Vagina (tissue), 2 donors: ENCODE results near the gene SCYGR1.

ENCODE experiments used
- CTCF ChIP-seq, 3 experiments: fragments of 450-650 bp in 2 of 3; fragments of 200-600 bp in 1 of 3; sonication (generic) in 1 of 3; IDR thresholded peaks; one replicate each; pipeline ENCODE4 v1.5.1; 2017 to 2019; ENCODE audit warnings: antibody characterized with exemption in 3 of 3, mild to moderate bottlenecking in 2 of 3, moderate library complexity in 2 of 3
- POLR2A ChIP-seq, 2 donors: fragments of 450-650 bp; IDR thresholded peaks; one replicate each; pipeline ENCODE4 v1.6.1; 2017; ENCODE audit warnings: antibody characterized with exemption in 2 of 2, mild to moderate bottlenecking in 2 of 2, moderate library complexity in 2 of 2

GRCh38 chr2:227347117-227347516, 40.6 kb downstream of the SCYGR1 start:
- no peak for TF ChIP-seq CTCF (IDR thresholded peaks at IDR 0.05)
- no peak for TF ChIP-seq POLR2A (IDR thresholded peaks at IDR 0.05)
